ENCODE measurements around the gene HNRNPL. TPM values are rescaled to one million over a fixed set of nuclear protein-coding genes. Genes with fewer than 3 reads are reported as not detected.

HNRNPL gene
- 160 and 186 TPM in 2 replicates for total RNA-seq

DNA sequence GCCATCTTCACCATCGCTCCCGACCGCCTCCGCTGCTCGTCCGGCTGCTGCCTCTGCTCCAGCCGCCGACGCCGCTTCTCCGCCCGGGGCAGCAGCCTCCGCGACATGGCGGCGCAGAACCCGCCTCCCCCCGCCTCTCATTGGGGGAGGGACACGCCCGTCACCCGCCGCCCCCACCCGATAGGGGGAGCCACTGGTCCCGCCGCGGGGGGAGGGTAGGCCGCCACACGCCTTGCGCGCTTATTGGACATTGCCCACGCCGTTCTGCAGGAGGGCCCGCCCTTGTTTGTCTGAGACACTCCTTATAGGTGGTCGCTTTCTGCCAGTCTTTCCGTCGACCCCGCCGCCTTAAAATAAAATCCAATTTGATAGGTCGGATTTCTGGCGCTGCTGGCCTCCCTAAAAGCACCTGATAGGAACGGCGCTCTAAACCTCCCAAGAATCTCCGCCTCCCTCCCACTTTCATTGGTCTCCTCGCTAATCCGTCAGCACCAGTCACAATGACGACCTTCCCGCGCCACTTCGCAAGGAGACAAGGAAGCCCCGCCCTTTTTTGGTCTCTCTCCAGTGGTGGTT, at the start of gene HNRNPL:
HNRNPL (minus strand) TSS at position 127 of the 576 bp plus-strand sequence; CDS start at position 107, 20 bp downstream.

DNA sequence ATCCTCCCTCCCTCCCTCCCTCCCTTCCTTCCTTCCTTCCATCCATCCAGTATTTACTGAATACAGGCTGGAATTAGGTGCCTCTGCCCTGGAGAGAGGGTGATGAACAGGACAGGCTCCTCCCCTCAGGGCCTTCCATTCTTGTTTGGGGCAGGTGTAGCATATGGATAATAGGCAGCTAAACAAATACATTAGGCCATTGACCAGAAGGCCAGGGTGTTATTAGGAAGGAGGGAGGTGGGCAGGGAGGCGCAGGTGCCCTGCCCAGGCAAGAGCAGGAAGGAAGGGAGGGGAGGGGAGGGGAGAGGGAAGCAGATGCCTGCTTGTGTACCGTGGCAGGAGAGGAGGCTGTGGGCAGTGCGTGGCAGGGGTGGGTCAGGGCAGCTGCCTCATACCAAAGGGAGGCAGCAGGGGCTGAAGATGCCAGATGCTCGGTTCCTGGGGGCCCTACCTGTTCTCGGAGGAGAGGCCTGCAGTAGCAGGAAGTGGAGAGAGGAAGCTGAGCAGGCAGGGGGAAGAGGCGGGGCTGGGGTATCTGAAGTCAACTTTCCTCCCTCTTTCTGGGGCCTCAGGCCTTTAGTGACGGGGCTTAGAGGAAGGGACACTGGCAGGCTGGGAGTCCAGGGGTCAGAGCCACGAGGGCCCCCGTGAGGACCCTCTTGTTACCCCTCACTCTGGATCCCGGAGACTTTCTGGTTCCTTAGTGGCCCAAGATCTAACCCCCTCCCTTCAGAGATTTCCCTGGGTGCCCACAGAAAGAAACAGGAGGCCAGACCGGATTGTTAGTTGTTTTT, 28.2 kb upstream of the HNRNPL start, which contains the start of gene RINL:
RINL (minus strand) TSS at position 495 of the 794 bp plus-strand sequence. CDS start 1,533 bp downstream, outside the sequence.

DNA sequence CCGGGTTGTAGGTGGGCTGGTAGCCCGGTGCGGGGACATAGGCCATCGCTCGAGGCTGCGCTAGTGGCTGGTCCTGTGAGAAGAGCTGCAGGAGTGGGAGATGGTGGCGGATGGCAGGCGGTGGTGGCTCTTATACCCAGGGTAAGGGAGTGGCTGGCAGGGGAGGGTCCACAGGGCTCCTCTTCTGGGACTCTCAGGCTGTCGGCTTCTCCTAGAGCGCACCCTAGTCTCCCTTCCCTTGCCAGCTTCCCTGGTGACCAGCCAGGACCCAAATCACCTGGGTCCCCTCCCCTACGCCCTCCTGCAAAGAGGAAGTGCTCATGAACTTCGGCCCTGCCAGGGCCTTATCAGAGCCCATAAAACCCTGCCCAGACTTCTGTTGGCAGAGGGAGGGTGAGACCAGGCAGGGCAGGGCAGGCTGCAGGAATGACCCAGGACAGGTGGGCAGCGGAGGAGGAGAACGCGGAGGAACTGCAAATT, 36.9 kb downstream of the HNRNPL start, which contains the start of gene LGALS4:
LGALS4 (minus strand) TSS at position 105 of the 480 bp plus-strand sequence; CDS start at position 46, 59 bp downstream.

DNA sequence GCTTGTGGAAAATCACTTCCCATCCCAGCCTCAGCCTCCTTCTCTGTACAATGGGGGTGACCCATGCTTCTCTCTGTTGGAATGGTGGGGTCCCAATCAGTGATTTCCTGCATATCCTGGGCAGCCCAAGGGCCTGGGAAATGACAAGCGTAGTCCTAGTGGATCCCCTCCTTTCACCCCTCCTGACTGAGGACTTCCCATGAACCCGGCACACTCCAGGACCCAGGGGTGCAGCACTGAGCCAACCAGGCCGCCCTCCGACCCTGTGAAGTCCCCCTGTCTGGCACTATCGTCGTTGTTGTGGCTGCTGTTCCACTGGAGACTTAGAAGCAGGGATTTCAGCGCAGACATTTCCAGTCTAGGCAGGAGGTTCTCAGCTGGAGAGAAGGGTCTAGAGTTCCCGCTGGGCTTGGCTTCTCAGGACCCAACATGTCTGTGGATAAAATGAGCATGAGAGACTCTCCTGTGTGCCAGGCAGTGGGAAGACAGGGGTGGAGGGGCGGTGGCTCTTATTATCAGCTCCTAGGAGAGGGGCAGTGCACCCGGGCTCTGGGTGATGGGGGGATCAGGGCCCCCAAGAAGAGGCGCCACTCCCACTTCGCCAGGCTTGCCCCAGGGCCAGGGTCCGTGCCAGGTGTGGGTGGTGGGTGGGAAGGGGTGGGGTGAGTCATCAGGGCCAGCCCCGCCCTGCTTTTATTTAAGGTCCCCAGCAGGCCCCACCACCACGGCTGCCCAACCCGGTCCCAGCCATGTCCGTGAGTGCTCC, 61.1 kb downstream of the HNRNPL start, which contains the start of gene LGALS7B:
LGALS7B (plus strand) TSS at position 723 of the 766 bp plus-strand sequence; CDS start at position 750, 27 bp downstream.

Other genes with a start within 250 kb of the HNRNPL start
- 0.14 TPM in 1 of 2 replicates, not detected in the other for gene MAP4K1, start 232.0 kb downstream of the HNRNPL start, total RNA-seq
- gene EIF3K, start 230.8 kb downstream of the HNRNPL start, total RNA-seq: 252 and 283 TPM in 2 replicates
- 136 and 631 TPM in 2 replicates for gene ACTN4, start 202.3 kb downstream of the HNRNPL start, total RNA-seq
- gene CAPN12, start 105.5 kb downstream of the HNRNPL start, total RNA-seq: 2.3 and 3.1 TPM in 2 replicates
- gene LGALS7, start 76.5 kb downstream of the HNRNPL start, total RNA-seq: 12.6 and 32.1 TPM in 2 replicates
- gene LGALS7B, start 60.8 kb downstream of the HNRNPL start, total RNA-seq: 263 and 754 TPM in 2 replicates
- 0.14 TPM in 1 of 2 replicates, not detected in the other for gene LGALS4, start 37.0 kb downstream of the HNRNPL start, total RNA-seq
- gene ECH1, start 18.2 kb downstream of the HNRNPL start, total RNA-seq: 62.2 and 94.8 TPM in 2 replicates
- 10.5 and 20.8 TPM in 2 replicates for gene RINL, start 28.3 kb upstream of the HNRNPL start, total RNA-seq
- gene SIRT2, start 49.6 kb upstream of the HNRNPL start, total RNA-seq: 46.8 and 52.8 TPM in 2 replicates
- 22.9 and 34.5 TPM in 2 replicates for gene NFKBIB, start 50.0 kb upstream of the HNRNPL start, total RNA-seq
- gene CCER2, start 62.2 kb upstream of the HNRNPL start, total RNA-seq: not detected in 2 replicates
- gene SARS2, start 80.8 kb upstream of the HNRNPL start, total RNA-seq: 9.6 and 11.0 TPM in 2 replicates
- gene MRPS12, start 81.0 kb upstream of the HNRNPL start, total RNA-seq: 48.6 and 86.1 TPM in 2 replicates
- 12.3 and 16.2 TPM in 2 replicates for gene FBXO17, start 125.8 kb upstream of the HNRNPL start, total RNA-seq
- 4.6 and 7.2 TPM in 2 replicates for gene FBXO27, start 182.6 kb upstream of the HNRNPL start, total RNA-seq
- gene ACP7, start 234.4 kb upstream of the HNRNPL start, total RNA-seq: 1.1 and 2.1 TPM in 2 replicates

All from nasal cavity respiratory epithelium epithelial cell of viscerocranial mucosa (primary cell).